Left ventricle myocardium superior (tissue), 1 donor: ENCODE data around the gene SETMAR. TPM values are rescaled to one million over a fixed set of nuclear protein-coding genes. Genes with fewer than 3 reads are reported as not detected.
"Not testable (repeated sequence)": the region's sequence is repeated elsewhere in the genome, so short reads cannot be mapped to it uniquely, and the experiment has no call there.

ENCODE experiments used
- ATAC-seq: fragments of 200-7000 bp; cut with Tn5 transposase; one replicate; pipeline ENCODE4 v1.9.1; 2020; ENCODE audit warnings: mild to moderate bottlenecking, moderate library complexity
- DNase-seq: peaks from one replicate; pipeline ENCODE4 v3.0.0-alpha.2; 2020
- intact Hi-C: fragments of 100-400 bp; cut with micrococcal nuclease; formaldehyde crosslinking; loops from one replicate; pipeline ENCODE4 v1.11.0; 2022
- total RNA-seq: library from RNA; stranded (reverse); fragmentation: NEBNext Ultra II Directional; extraction: Animal tissue kit (Norgen Biotek cat#: 25700); gene quantifications from one replicate; pipeline ENCODE4 v1.2.1, GENCODE V29; 2021
- donor health status: DM: no; HTN: yes; CAD: no; lungs with severe emphysema.

The SETMAR gene
- total RNA-seq, 1 donor from 2014 or later, result 14.6 TPM

DNA sequence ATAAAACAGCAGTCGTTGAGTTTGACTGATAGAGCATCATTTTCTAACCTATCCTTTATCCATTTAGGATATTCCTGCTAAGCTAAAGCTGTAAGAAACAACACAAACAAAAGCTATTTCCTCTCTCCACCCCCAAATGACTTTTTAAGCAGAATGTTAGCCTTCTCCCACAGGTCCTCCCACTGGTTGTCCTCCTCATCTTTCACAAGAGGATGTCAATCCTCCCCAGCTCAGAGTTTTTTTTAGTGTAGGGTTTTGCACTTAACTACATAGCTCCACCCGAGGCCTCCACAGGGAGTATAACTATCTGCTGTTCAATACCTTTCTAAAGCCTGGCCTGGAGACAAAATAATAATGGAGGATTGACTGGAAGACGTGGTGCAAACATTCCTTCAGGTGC lies 7.8 kb downstream of the SETMAR start:
- peak; percentile 19 for ATAC-seq

DNA sequence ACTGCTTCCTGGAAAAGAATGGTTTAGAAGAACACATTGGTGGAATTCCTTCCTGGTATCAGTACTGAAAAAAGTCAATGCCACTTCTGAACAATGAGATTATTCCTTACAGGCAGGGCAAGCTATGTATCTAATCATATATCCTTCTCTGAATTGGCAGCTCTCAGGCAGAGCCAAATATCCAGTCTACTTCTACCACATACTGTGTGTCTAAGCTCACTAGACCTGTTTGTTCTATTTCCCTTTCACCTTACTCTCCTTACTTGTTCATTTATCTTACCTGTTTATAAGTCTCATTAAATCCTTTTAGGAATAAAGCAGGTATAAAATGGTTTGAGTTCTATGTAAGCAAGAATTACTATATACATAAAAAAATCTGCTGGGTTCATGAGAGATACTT lies 8.3 kb downstream of the SETMAR start:
- intact Hi-C loops, result no loop called here
- ATAC-seq, result no peak
- no peak for DNase-seq

More for the DNA sequence above, 7.8 kb downstream of the SETMAR start:
- no peak for DNase-seq
- intact Hi-C loops, result no loop called here

DNA sequence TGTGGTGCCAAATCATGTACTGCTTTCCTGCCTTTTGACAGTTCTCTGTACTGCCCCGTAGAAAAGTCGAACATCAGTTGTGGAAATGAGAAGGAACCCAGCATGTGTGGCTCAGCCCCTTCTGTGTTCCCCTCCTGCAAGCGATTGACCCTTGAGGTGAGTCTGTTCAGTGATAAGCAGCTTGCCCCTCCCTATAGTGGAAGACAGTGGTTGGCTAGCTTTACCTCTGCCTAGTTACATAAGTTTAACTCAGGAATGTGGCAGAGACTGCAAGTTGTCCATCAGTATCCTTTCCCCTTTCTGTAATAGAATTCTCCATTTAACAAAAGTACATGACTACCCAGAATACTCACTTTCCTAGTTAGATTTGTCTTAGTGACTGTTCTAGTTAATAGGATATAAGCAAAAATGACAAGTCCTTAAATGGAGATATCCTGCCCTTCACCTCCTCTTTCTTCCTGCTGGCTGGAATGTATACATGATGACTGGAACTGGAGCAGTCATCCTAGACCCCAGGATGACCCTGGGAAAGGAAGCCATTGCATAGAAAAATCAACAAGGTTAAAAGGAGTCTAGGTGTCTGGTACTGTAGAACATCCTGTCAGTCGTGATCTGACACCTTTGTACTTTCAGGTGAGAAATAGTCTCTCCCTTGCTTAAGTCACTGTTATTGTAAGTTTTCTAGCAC lies 10.6 kb downstream of the SETMAR start:
- no peak for DNase-seq
- ATAC-seq, result no peak
- intact Hi-C loops, result no loop called here

DNA sequence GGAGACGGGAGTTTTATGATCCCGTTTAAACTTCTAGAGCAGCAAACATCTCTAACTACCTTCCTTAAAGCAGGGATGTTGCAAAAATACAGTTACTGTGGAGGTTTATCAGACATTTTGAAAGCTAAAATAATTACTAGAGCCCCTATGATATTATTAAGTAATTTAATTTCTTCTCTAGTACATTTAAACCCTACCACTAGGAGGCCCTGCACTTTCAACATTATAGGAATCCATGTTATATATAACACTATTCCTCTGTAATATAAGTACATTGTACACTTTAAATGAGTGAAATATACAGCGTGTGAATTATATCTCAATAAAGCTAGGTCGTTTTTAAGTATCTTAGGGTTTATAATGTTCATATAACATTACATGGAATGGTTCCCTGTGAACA lies 11.5 kb downstream of the SETMAR start:
- ATAC-seq (no peak), DNase-seq (no peak)
- intact Hi-C loops, result no loop called here

DNA sequence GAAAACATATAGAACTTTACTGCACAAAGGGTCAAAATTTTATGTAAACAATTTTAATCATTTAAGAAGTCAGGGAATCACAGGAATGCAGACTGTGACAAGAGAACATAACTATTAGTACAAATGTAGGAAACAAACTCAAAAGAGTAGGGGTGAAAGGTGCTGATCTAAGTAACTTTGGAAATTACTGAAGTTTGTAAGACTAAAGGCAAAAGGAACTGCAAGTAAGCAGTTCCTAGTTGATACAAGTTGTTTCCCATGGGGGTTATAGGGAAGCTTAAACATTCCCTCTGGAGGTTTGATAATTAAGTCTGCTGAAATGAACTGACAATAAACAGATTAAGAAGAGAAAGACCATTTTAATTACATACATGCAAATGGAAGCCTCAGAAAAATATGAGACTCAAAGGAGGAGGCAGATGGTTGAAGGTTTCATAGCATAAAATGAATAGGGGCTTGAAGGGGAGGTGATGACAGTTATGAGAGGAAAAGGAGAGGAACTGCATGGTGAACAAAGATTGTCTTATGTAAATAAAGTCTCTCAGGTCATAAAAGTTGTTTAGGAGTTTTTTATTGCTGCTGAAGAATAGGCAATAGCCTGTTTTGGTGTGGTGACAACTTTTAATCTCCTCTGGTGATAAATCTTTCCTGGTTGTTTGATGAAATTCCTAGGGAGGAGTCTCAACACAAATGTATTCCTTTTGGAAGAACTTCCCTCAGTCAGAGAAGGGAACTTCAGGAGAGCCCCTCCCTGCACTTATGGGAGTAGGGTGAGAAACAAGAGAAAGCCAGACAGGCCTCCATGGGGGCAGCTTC lies 17.1 kb downstream of the SETMAR start:
- intact Hi-C loops, result no loop called here

DNA sequence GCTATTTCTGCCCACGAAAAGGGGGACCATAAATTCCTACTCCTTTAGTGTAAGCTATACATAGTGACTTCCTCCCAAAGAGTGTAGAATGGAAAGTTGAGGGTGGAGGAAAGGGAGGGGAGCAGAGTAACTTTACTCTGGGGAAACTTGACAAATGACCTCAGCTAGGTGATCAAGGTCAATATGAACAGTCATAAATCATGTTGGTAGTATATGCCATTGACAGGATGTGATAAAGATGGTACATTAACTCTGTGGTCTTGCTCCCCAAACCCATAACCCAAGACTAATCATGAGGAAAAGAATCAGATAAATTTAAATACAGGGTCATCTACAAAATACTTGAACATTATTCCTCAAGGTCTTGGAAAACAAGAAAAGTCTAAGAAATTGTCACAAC lies 18.6 kb downstream of the SETMAR start:
- intact Hi-C loops, result no loop called here
- DNase-seq (no peak), ATAC-seq (no peak)

More for the DNA sequence above, 17.1 kb downstream of the SETMAR start:
- DNase-seq (no peak), ATAC-seq (no peak)

DNA sequence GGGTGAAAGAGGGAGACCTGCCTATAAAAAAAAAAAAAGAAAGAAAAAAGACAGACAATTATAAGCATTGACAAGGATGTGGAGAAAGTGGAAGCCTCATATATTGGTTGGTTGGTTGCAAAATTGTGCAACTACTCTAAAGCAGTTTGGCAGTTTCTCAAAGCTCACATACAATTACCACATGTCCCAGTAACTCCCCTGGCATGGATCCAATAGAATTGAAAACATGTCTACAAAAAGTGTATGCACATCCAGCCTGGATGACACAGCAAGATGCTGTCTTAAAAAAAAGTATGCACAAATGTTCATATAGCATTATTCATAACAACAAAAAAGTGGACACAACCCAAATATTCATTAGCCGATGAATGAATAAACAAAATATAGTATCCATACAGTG lies 19.5 kb downstream of the SETMAR start:
- DNase-seq, result no peak
- intact Hi-C loops, result no loop called here
- peak; percentile 26 for ATAC-seq

DNA sequence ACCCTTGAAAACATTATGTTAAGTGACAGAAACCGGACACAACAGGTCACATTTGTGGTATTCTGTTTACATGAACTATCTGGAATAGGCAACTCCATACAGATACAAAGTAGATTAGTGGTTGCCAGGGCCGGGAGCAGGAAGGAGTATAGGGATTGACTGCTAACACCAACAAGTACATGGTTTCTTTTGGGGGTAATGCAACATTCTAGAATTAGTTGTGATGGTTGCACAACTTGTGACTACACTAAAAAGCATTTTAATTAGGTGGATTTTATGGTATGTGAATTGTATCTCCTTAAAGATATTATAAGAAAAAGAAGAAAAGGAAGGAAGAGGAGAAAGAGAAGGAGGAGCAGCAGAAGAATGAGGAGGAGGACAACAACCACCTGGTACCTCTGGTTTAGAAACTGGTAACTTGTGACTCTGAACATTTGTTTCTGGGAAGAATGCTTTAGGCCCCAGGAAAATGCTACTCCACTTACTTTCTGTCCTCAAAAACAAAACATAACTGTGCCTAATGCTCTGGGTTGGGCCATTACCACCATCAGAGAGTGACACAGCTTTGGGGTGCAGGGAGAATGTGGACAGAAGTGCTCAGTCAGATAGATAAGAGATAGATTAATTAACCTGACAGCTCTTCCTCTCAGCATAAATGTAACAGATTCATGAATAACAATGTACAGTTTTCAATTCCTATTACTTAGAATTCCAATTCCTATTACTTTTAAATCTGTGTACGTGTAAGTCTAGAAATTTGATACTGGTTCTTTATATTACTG lies 20.3 kb downstream of the SETMAR start:
- DNase-seq (no peak), ATAC-seq (no peak)
- intact Hi-C loops, result no loop called here

DNA sequence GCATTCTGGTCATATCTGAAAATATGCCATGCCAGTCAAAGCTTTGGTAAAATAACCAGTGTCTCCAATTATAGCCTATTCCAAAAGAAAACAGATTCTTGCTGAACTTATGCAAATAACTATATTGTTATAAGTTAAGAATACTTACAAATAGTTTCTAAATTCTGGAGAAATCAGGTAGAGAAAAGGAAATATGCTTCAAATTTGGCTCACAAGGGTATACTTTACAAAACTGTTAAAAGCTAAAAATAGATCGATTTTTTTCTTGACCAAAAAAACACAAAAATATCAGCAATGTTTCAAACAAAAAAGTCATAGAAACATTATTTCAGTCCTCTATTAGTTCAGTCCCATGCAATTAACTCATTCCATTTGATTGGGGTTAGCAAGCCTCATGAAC lies 23.7 kb downstream of the SETMAR start:
- DNase-seq (no peak), ATAC-seq (no peak)
- intact Hi-C loops, result no loop called here

DNA sequence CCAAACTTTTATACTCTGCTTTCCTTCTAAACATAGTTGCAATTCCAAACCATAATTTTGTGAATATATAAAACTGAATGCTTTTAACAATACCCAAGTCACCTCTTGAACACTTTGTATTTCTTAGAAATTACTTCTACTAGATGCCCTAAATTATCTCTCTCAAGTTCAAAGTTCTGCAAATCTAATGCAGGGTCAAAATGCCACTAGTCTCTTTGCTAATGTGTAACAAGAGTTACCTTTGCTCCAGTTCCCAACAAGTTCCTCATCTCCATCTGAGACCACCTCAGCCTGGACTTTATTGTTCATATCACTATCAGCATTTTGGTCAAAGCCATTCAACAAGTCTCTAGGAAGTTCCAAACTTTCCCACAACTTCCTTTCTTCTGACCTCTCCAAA lies 26.6 kb downstream of the SETMAR start:
- ATAC-seq, intact Hi-C loops, DNase-seq: not testable (repeated sequence)

DNA sequence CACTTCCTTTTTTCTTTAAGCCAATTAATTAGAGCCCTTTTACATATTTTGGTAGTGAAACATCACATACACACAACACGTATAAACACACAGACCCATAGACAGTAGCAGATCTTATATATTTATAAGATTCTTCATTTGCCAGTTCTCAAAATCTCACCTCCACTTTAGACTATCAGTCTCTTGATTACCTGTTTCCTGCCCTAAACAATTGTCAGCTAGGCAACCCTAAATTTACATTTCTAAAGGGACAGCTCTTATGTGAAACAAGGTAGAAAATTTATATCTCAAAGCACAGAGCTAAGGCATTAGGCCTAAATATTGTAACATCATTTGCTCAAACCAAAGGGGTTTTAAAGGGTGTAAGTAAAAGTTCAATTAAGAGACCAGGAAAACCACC lies 28.9 kb downstream of the SETMAR start:
- intact Hi-C loops, result no loop called here
- DNase-seq (no peak), ATAC-seq (no peak)

DNA sequence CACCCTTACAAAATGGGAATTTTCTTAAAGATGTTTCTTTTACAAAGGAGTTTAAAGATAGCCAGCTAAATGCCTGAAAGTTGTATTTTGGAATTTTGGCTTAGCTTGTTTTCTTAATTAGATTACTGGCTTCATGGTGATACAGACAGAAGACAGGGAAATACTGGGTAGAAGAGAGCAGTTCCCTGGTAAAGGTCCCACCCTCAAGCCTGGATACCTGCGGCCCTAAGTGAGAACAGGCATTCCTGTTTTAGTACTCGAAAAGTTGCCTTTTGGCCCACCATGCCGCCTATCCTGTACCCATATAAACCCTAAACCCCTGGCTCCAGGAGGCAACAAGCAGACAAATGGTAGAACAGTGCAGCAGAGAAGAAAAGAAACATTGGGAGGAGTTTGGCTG lies 29.4 kb downstream of the SETMAR start:
- DNase-seq (no peak), ATAC-seq (no peak)
- intact Hi-C loops, result no loop called here

DNA sequence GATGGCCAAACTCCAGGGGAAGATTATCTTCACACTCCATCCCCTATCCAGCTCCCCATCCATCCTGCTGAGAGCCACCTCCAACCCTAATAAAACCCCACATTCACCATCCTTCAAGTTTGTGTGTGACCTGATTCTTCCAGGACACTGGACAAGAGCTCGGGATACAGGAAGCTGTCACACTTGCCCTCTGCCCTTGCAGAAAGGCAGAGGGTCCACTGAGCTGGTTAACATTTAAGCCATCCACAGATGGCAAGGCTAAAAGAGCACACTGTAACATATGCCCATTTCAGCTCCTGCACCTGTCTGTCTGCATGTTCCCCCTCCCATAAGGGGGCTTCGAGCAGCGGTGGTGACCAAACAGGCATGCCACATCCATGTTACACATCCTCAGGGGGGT lies 29.8 kb downstream of the SETMAR start:
- DNase-seq, result no peak
- intact Hi-C loops, result no loop called here
- no peak for ATAC-seq

DNA sequence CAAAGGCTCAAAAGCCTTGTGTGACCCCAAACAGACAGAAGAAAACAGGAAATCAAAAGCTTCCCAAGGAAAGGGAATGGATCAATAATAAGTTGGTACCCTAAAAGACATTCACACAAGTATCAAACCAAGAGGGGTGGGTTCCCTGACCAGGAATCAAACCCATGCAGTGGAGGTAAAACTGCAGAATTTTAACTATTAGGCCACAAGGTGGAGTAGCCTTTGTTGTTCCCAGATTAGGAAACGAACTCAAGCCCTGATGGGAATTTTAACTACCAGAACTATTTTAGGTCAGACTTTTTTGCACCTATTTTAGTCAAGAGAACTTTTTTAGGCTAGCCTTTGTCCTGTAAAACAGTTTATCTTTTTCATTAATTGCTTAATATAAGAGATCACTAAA lies 31.4 kb downstream of the SETMAR start:
- intact Hi-C loops, result no loop called here
- no peak for ATAC-seq
- DNase-seq, result no peak

DNA sequence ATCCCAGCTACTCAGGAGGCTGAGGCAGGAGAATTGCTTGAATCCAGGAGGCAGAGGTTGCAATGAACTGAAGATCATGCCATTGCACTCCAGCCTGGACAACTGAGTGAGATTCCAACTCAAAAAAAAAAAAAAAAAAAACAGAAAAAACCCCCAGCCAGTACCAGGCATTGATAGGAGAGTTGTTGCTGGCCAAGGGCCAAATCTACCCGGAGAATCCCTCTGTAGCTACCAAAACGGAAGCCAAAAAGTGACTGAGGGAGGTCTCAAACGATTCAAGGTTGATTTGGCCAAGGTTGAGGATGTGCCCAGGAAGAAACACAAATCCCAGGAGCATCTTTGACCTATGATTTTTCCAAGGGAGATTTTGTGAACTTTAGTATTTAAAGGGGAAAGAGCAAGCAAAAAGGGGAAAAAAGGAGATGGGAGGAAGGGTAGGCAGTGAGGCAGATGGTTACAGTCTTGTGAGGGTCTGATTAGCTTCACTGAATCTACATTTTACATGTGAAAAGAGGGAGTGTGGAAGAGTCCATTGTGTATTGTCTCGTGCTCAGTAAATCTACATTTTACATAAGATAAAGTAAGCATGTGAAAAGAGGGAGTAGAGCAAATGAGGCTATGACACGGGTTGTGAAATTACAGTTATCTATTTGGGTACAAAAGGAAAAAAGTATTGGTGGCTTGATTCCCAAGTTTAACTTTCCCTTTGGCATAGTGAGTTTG lies 32.8 kb downstream of the SETMAR start:
- intact Hi-C loops, result no loop called here
- ATAC-seq (no peak), DNase-seq (no peak)

DNA sequence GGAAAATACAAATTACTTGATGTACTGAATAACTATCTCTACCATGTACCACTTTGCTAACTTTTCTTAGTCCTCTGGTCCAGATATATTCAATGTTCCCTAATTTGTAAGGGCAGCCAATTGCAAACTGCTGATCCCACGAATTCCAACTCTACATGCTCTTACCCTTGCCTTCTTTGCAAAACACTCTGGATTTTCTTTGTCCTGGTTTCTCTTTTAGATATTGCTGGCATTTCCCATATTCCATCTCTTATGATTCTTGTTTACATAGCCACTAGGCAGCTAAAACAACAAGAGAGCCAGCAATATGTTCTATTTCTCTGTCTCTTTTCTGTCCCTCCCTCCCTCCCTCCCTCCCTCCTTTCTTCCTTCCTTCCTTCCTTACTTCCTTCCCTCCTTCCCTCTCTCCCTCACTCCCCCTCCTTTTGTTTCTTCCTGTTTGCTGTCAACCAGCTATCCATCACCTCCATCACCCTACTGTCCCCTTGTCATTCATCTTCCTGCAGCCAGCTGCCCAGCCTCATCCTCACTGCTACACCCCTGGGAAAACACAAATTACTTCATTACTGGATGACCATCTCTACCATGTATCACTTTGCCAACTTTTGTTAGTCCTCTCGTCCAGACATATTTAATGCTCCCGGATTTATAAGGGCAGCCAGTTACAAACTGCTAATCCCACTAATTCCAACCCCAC lies 33.8 kb downstream of the SETMAR start:
- intact Hi-C loops, result no loop called here
- no peak for DNase-seq
- ATAC-seq, result peak; percentile 25

DNA sequence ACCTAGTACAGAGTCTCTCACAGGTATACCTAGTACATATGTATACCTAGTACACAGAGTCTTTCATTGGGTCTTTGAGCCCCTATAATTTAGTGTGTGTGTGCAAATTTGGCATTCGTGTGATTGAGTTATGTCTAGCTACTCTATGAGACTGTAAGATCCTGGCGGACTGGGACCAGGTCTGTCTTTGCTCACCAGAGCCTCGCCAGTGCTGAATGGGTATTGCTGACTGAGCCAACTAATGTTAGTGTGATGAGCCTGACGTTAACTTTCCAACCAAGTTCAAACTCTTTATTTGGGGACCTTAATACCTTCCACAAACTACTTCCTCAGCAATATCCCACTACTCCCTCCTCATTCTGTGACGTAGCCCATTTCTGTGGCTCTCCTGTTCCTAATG lies 35.6 kb downstream of the SETMAR start:
- intact Hi-C loops, result no loop called here
- ATAC-seq, result no peak
- DNase-seq, result no peak

DNA sequence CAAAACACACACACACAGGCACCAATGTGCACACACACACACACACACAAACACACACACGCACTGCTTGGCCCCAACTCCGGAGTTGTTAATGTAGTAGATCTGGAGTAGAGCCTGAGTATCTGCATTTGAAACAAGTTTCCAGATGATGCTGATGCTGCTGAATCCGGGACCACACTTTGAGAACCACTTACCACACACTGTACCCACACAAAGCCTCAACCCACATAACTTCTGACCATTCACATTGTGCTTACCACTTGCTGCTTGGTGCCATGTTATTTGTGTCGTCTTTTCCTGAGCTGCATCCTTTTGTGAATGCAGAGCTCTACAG lies 36.9 kb downstream of the SETMAR start:
- DNase-seq (no peak), ATAC-seq (no peak)
- intact Hi-C loops, result no loop called here
